ENCODE measurements around the gene CCDC91. TPM values are rescaled to one million over a fixed set of nuclear protein-coding genes. Genes with fewer than 3 reads are reported as not detected.

Gene CCDC91
- total and polyA plus RNA-seq, 2 of the 4 experiments (the other 2 are of a cell fraction) = 8.6 to 14.7 TPM

DNA sequence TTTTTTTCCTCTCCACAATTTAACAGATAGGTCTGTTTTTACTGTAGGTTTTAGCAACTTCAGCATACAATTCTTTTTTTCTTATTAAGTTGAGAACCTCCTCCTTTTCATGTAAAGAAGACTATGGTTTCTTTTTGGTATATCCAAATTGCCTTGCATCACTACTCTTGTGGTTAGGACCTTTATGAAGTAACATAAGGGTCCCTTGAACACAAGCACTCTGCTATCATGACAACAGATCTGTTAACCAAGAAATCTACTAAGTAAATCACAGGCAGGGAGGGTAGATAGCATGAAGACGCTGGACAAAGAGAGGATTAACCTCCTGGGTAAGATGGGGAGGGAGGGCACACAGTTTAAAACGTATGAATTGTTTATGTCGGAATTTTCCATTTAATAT is 380.6 kb downstream of the CCDC91 start:
- Histone ChIP-seq H3K4ac (ENCODE audit: low read depth, low read length) (peak overlapping the region; percentile 58; the same call in 1 of the 2 replicates), H3K23ac (ENCODE audit: low read depth, low read length) (no peak overlapping the region), H3K4me2 (ENCODE audit: low read depth, low read length) (no peak overlapping the region), H2AK5ac (ENCODE audit: low read depth, low read length) (peak overlapping the region; percentile 83), H2BK120ac (ENCODE audit: low read depth, low read length) (peak overlapping the region; percentile 85), H3K27ac (ENCODE audit: insufficient read depth, low read length) (no peak overlapping the region), H3K9me3 (ENCODE audit: control insufficient read depth, insufficient read depth, low read length) (no peaks in the 10 kb centered on the region), H4K20me1 (ENCODE audit: insufficient read depth, low read length) (no peaks in the 10 kb centered on the region), H2AK9ac (replicated peaks; ENCODE audit: low read depth, low read length, poor library complexity) (no peak overlapping the region), H3K4me1 (ENCODE audit: control insufficient read depth, insufficient read depth, low read length) (peaks cover 14% of the 10 kb centered on the region), H2BK5ac (ENCODE audit: low read depth, low read length, poor library complexity, severe bottlenecking) (peak overlapping the region; percentile 18), H2BK20ac (ENCODE audit: low read depth, low read length) (peak overlapping the region; percentile 85), H3K56ac (ENCODE audit: extremely low read depth, insufficient read depth, low read length) (peak overlapping the region; percentile 44; the same call in 1 of the 2 replicates), H3K27me3 (ENCODE audit: control insufficient read depth, insufficient read depth, low read length) (no peaks in the 10 kb centered on the region), H3K4me3 (ENCODE audit: insufficient read depth, low read depth, low read length) (no peak overlapping the region), H3K18ac (ENCODE audit: low read depth, low read length) (peak overlapping the region; percentile 42; the same call in 1 of the 2 replicates), H3K79me1 (ENCODE audit: low read depth in 1 of 2, low read length in 2 of 2) (no peaks in the 10 kb centered on the region), H4K5ac (ENCODE audit: low read depth, low read length) (no peak overlapping the region; the same call in 1 of the 2 replicates), H2BK15ac (ENCODE audit: low read depth, low read length) (peak overlapping the region; percentile 73; the same call in 1 of the 3 replicates), H3K9ac (ENCODE audit: low read depth, low read length) (no peak overlapping the region), H3K14ac (replicated peaks; ENCODE audit: low read depth, low read length) (peak overlapping the region; percentile 67; the same call in 1 of the 2 replicates), H3K9me1 (ENCODE audit: insufficient read depth, low read length) (peaks cover 21% of the 10 kb centered on the region), H2AFZ (replicated peaks; ENCODE audit: low read length, poor library complexity) (no peak overlapping the region), H4K8ac (ENCODE audit: low read depth in 2 of 2, low read length in 2 of 2) (peak overlapping the region in 1 of 2 experiments; percentile 50; a peak in 2 of 4 replicates), H4K91ac (ENCODE audit: insufficient read depth, low read depth, low read length) (peak overlapping the region; percentile 42), H3K36me3 (ENCODE audit: control insufficient read depth, insufficient read depth, low read length) (no peaks in the 10 kb centered on the region)
- TF ChIP-seq MAZ (IDR thresholded peaks at IDR 0.05; ENCODE audit: borderline replicate concordance, low read depth, low read length) = no peak
- TF ChIP-seq RCOR1 (IDR thresholded peaks at IDR 0.05; ENCODE audit: insufficient replicate concordance, low read length) = no peak
- TF ChIP-seq BHLHE40 (IDR thresholded peaks at IDR 0.05; ENCODE audit: low read depth, low read length) = no peak
- no peak for TF ChIP-seq FOS (IDR thresholded peaks at IDR 0.05; ENCODE audit: low read depth, low read length)
- TF ChIP-seq POLR2A (IDR thresholded peaks at IDR 0.05; ENCODE audit: low read depth, low read length) = no peak
- TF ChIP-seq MAFK (IDR thresholded peaks at IDR 0.05; ENCODE audit: low read depth, low read length) = no peak
- TF ChIP-seq, protein P1, sequence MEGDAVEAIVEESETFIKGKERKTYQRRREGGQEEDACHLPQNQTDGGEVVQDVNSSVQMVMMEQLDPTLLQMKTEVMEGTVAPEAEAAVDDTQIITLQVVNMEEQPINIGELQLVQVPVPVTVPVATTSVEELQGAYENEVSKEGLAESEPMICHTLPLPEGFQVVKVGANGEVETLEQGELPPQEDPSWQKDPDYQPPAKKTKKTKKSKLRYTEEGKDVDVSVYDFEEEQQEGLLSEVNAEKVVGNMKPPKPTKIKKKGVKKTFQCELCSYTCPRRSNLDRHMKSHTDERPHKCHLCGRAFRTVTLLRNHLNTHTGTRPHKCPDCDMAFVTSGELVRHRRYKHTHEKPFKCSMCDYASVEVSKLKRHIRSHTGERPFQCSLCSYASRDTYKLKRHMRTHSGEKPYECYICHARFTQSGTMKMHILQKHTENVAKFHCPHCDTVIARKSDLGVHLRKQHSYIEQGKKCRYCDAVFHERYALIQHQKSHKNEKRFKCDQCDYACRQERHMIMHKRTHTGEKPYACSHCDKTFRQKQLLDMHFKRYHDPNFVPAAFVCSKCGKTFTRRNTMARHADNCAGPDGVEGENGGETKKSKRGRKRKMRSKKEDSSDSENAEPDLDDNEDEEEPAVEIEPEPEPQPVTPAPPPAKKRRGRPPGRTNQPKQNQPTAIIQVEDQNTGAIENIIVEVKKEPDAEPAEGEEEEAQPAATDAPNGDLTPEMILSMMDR (conservative IDR thresholded peaks at IDR 0.05; ENCODE audit: low read depth, low read length) = no peak
- TF ChIP-seq, protein P2, sequence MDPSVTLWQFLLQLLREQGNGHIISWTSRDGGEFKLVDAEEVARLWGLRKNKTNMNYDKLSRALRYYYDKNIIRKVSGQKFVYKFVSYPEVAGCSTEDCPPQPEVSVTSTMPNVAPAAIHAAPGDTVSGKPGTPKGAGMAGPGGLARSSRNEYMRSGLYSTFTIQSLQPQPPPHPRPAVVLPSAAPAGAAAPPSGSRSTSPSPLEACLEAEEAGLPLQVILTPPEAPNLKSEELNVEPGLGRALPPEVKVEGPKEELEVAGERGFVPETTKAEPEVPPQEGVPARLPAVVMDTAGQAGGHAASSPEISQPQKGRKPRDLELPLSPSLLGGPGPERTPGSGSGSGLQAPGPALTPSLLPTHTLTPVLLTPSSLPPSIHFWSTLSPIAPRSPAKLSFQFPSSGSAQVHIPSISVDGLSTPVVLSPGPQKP (IDR thresholded peaks at IDR 0.05; ENCODE audit: borderline replicate concordance, low read depth, low read length) = no peak
- TF ChIP-seq MXI1 (IDR thresholded peaks at IDR 0.05; ENCODE audit: borderline replicate concordance, low read depth, low read length) = no peak
- TF ChIP-seq, protein P3, sequence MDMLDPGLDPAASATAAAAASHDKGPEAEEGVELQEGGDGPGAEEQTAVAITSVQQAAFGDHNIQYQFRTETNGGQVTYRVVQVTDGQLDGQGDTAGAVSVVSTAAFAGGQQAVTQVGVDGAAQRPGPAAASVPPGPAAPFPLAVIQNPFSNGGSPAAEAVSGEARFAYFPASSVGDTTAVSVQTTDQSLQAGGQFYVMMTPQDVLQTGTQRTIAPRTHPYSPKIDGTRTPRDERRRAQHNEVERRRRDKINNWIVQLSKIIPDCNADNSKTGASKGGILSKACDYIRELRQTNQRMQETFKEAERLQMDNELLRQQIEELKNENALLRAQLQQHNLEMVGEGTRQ (IDR thresholded peaks at IDR 0.05; ENCODE audit: low read depth, low read length) = no peak
- TF ChIP-seq RAD21 (IDR thresholded peaks at IDR 0.05; ENCODE audit: low read length) = no peak
- TF ChIP-seq SMC3 (IDR thresholded peaks at IDR 0.05; ENCODE audit: low read depth, low read length) = no peak
- ChIA-PET POLR2A (ENCODE audit: unreplicated experiment) (no interaction called here), CTCF (no interaction called here)
- intact Hi-C loops (cut with micrococcal nuclease) = no loop called here
- DNase-seq (no peak), ATAC-seq (ENCODE audit: low read depth) (no peak)
- WGBS, 2 experiments (ENCODE audit: extremely low coverage in 2 of 2, insufficient read length in 1 of 2) = 93% methylated on average over 2 of the region's 3 CpGs; no CpG with 5 or more reads in 1 of the 2 experiments
- dilution Hi-C loops (cut with HindIII; ENCODE audit: low sequenced_read_pairs, unreplicated experiment) = no loop called here
- in situ Hi-C loops (cut with MboI; ENCODE audit: low sequenced_read_pairs) = no loop called here
- no TSS peak for BruUV-seq (replicated peaks)

Measured in IMR-90 (cell line).